Stimulated activated naive CD4-positive, alpha-beta T cell treated with Interleukin-2 at 50 U/mL for 16 hours (primary cell): ENCODE data around the gene MAGI1.
"Not testable (repeated sequence)": the region's sequence is repeated elsewhere in the genome, so short reads cannot be mapped to it uniquely, and the experiment has no call there.

Source experiments
- DNase-seq: peaks from one replicate; lab custom pipeline; 2025; lab: John Stamatoyannopoulos, UW

Gene MAGI1

DNA sequence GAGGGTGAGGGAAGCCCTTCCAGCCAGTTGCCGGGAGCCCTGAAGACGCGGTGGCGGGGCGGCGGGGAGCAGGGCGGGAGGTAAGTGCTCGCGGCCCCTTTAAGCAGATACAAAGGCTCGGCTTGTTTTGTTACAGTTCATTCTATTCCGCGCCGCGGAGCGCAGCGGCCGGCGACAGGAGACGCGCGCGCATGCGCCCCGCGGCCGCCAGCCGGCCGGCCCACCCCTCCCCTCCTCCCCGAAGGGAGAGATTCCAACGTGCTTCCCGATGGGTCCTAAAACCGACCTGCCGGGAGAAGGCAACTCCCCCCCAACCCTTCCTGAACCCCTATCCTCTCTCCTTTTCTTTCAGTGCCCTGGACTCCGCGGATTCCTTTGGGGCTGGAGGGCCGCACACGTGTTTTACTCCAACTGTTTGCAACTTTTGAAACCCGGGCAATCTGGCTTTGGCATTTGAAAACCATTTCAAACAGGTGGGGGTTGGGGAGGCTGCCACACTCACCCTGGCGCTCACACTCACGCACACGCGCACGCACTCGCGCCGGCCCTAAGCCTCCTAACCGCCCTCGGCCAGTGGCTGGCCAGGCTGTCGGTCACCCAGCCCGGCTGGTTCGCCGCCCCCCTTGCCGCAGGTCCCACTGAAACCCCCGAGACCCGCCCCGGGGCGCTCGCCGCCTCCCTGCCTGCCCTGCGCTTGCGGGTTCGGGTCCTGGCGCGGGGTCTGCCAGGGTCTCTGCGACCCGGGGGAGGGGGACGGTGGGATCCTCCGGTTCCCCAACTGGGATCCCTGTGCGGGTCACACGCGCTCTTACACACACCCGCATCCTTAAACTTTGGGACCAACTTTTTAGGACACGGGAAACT lies at the start of gene MAGI1:
TSS of gene MAGI1 (minus strand) at position 193 of the 864 bp plus-strand sequence. CDS start 610 bp downstream, outside the sequence.
- DNase-seq = no peak

GRCh38 chr3:66083784-66084213 lies 45.1 kb upstream of the MAGI1 start:
- DNase-seq = no peak

DNA sequence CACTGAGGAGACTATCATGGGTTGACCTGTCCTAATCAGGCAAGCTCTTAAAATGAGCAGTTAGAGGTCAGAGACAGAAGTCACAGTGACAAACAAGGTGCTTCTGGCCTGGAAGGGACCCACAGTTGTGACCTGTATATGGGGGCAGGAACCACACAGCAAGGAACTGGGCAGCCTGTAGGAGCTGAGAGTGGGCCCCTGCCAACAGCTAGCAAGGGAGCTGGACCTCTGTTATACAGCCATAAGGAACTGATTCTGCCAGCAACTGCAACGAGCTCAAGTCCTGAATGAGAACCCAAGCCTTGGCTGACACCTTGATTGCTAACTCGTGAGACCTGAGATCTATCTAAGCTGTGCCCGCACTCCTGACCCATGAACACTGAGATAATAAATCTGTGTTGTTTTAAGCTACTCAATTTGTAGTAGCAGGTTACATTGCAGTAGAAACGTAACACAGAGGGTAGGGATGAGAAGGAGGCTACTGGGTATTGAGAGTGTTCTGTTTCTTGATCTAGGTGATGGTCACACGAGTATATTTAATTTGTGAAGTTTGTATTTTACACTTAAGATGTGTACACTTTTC lies 44.5 kb upstream of the MAGI1 start:
- no peak for DNase-seq

DNA sequence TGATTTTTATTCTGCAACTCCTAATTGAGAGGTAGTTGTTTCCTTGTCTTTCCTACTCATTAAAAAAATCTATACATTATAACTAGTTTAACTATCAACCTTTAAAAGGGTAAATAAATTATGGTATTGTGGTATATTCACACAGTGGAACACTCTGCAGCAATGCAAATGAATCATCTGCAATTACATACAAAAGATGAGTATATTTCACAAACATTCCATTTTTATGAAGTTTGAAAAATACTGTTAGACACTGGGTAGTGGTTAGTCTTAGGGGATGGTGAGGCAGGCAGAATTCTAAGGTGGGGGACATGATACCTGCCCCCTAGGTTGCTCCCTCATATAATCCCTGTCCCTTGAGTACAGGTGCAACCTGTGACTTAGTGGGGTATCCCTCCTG lies 44.0 kb upstream of the MAGI1 start:
- DNase-seq = no peak

GRCh38 chr3:66080167-66080566 lies 41.4 kb upstream of the MAGI1 start:
- no peak for DNase-seq

DNA sequence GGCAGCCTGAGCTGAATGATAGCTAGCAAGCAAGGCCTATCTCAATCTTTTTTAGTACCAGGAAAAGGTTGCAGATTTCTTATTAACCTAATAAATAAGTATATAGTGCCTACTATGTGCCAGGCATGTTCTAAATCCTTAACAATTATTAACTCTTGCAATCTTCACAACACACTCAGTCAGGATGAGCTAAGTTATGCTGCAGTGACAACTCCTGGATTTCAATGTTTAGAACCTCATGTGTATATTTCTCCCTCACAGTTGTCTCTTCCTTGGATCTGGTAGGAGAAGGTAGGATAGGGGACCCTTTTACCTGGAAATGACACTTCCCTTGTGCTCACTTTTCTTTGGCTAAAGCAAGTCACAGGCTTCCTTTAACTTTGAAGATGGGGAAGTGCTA lies 39.3 kb upstream of the MAGI1 start:
- DNase-seq = no peak

GRCh38 chr3:66076861-66077470 lies 38.2 kb upstream of the MAGI1 start:
- DNase-seq = no peak

DNA sequence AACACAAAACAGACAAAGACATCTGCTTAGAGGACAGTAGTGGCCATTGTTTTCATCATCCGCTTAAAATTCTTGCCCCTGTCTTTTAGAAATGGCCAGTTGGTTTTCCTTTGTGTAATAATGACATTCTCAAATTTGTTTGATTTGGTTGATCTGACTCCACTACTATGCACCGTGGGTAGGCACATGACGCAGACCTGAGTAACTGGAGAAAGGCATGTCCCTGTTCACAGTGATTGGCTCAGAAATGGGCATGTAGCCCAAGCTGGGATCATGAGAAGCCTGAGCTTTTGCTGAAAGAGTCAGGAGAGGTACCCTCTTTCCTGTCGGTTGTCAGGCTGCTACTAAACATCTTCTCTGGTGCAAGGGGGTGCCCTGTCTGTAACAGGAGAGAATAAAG lies 36.6 kb upstream of the MAGI1 start:
- DNase-seq = no peak

DNA sequence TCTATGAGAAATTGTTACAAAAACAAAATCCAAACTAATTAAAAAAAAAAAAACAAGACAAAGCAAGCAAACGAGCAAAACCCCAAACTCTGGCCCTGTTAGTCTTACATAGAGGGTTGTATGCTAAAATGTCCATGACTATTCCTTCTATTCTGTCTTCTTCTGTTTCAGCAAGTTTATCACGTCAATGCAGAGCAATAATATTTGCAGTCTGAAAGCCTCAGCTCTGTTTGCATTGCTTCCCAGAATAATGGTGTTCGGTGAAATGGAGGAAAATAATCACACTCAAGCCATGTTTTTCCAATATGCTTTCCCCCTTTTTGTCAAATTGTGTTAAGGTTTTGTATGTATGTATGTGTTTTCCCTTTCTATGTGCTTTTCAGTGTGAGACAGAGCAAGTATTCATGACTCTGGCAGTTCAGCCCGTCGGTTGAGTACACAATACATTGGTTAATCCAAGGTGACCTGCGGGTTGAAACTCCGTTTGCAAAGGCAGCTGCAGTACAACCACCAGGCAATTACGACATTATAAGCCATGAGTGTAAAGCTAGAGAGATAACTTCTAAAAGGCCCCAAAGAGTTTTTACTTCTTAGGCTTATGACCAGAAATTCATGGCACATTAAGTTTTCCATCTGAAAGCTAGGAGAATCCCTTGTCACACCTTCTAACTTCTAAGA lies 34.9 kb upstream of the MAGI1 start:
- DNase-seq = no peak

DNA sequence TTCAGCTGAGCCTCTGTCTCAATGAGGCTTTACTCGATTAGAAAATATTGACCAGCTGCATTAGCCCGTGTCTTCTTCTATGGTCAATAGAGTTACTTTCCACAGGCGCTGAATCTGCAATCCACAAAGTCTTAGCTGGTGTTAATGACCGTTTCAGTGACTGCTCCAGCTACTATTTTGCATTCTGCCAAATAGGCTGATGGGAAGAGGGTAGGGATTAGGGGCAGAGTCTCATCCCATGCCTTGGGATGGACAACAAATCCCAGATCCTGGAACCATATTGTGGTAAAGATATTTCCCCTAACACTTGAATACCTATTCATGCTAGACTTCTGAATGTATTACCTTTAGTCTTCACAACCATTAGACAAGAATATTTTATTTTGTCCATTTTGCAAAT lies 29.5 kb upstream of the MAGI1 start:
- no peak for DNase-seq

DNA sequence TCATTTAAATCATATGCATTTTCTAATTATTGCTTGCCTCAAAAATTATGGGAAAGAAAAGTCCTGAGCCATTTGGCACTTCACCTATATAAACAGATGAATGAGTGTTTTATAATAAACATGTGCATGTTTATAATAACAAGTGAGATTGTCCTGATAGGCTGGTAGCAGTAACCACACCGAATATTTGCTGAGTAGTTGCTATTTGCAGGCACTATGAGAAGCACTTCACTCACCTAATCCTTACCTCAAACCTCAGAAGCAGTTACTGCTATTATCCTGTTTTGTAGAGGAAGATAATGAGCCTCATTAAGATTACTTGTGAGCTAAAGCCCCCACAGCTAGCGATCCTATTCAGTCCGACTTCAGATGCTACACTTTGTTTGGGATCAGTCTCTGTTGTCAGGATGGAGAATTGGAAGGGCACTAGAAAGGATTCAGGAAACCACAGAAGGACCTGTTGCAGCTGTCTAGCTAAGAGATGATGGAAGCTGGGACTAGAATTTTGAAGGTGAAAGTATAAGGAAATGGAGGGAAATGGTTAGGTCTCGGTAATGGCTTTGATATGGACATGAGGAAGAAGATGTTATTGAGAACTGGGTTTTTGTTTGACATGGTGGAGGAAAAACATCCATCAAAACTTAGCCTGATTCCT lies 28.4 kb upstream of the MAGI1 start:
- DNase-seq = no peak

DNA sequence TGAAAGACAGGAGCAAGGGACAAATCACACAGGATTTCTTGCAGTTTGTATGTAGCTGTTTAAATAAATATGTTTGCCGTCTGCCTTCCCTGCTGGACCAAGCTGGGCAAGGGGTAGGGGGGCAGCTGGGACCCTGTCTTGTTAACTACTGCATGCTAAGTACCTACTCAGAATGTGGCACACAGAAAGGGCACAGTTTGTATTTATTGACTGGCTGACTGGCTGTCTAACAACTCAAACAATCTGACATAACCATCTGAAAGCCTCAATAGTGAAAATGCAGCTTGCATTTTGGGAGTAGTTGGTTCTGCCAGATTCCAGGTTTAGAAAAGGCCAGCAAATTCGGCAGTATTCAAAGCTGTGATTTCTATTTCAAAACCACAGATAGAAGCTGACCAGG lies 16.6 kb upstream of the MAGI1 start:
- no peak for DNase-seq

DNA sequence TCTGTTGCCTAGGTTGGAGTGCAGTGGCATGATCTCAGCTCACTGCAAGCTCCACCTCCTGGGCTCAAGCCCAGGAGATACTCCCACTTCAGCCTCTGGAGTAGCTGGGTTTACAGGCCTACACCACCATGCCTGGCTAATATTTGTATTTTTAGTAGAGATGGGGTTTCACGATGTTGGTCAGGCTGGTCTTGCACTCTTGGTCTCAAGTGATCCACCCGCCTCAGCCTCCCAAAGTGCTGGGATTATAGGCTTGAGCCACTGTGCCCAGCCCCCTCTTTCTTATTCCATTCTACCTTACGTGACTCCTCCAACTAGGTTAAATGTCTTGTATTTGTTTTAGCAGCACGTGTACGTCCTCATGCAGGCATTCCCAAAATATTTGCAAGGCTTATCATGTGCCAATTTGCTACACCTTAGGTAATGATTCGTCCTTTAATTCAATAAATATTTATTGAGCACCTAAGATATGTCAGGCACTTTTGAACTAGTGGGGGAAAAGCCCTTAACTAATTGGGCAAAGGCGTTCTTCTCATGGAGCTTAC lies 14.9 kb upstream of the MAGI1 start:
- no peak for DNase-seq

- no peak for DNase-seq
Observed at GRCh38 chr3:66052721-66053549, 14.2 kb upstream of the MAGI1 start.

GRCh38 chr3:66050821-66051220 lies 12.1 kb upstream of the MAGI1 start:
- DNase-seq = no peak

DNA sequence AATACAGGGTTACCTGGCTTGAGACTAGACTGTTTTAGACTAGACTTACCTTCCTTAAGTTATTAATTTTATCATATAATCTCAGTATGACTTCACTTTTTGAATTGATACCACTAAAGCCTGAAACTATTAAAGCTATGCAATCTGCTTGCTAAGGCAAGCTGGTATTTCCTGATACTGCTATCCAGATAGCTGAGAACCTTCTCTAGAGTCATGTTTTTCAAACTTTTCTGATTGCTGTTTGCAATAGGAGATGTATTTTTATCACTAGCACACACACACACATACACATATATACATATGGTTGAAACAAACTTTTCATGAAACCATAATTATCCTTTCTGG lies 9.3 kb upstream of the MAGI1 start:
- no peak for DNase-seq

- no peak for DNase-seq
Observed at GRCh38 chr3:66047311-66048050, 8.8 kb upstream of the MAGI1 start.

GRCh38 chr3:66046321-66046720 lies 7.6 kb upstream of the MAGI1 start:
- DNase-seq = not testable (repeated sequence)

GRCh38 chr3:66041828-66042227 lies 3.1 kb upstream of the MAGI1 start:
- DNase-seq = no peak

DNA sequence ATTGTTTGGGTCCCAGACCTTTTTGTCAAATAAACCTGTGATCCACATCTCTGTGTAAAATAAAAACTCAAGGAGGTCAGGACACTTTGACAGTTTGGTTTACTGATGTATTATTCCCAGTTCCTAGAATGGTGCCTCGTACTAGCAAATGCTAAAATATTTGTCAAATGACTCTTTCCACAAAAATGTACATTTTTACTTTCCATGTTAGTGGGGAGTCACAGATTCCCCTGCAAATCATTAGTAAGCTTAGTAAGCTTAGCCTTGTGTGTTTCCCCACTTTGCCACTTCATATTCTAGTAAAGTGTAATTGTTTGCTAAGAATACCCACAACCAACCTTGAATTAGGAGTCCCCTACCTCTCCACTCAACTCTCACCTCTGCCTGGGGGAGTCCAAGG lies 2.4 kb upstream of the MAGI1 start:
- no peak for DNase-seq

GRCh38 chr3:66039590-66039887 lies 821 bp upstream of the MAGI1 start:
- DNase-seq = no peak
